Body of pancreas (tissue), 4 donors: Measurements from ENCODE around the gene TMEM250. TPM values are rescaled to one million over a fixed set of nuclear protein-coding genes. Genes with fewer than 3 reads are reported as not detected.

Source experiments
- ATAC-seq: fragments of 150-250 bp; one replicate; pipeline ENCODE4 v1.9.1; 2016
- DNase-seq, 4 donors: peaks; one replicate each; pipeline ENCODE4 v3.0.0-alpha.2; 2019
- H3K27ac ChIP-seq, 4 donors: fragments of 200-600 bp; sonication (generic); 1 replicate in 3 of 4; 2 replicates in 1 of 4; pipeline versions ENCODE4 v1.5.1 to v1.6.1; 2016 to 2019; ENCODE audit warnings: mild to moderate bottlenecking in 1 of 4, mixed read lengths in 1 of 4, moderate library complexity in 1 of 4
- H3K27me3 ChIP-seq, 2 donors: fragments of 200-600 bp; sonication (generic); one replicate each; pipeline ENCODE4 v1.6.0; 2016; ENCODE audit warnings: mild to moderate bottlenecking in 1 of 2
- H3K36me3 ChIP-seq, 2 donors: fragments of 200-600 bp; sonication (generic); replicated peaks in 1 of 2; 2 replicates each; pipeline ENCODE4 v1.5.1; 2016; ENCODE audit warnings: low read depth in 2 of 2; ENCODE audit not compliant: insufficient read depth in 1 of 2
- H3K4me1 ChIP-seq: fragments of 200-600 bp; sonication (generic); one replicate; pipeline ENCODE4 v1.6.0; 2016
- H3K4me3 ChIP-seq, 2 donors: fragments of 200-600 bp; sonication (generic); 1 replicate in 1 of 2; 2 replicates in 1 of 2; pipeline ENCODE4 v1.5.1; 2016 to 2019
- H3K9me3 ChIP-seq, 3 donors: fragments of 200-600 bp; sonication (generic); 1 replicate in 2 of 3; 2 replicates in 1 of 3; pipeline ENCODE4 v1.5.1; 2016
- POLR2A ChIP-seq, 3 donors: fragments of 450-650 bp; IDR thresholded peaks; one replicate each; pipeline ENCODE4 v1.6.1; 2016; ENCODE audit warnings: antibody characterized with exemption in 3 of 3, mild to moderate bottlenecking in 2 of 3
- WGBS, 2 donors: methylation state at CpG; one replicate each; pipeline ENCODE4 v1.1.5; 2017; 5-methylcytosine and 5-hydroxymethylcytosine counted together
- intact Hi-C: fragments of 100-400 bp; cut with DNase I; formaldehyde crosslinking; loops from one replicate; pipeline ENCODE4 v1.15.1; 2023
- total RNA-seq, 2 donors: library from RNA; depleted of rRNA; stranded (reverse); fragments of >200 nt; gene quantifications; one replicate each; pipeline ENCODE4 v1.1.0, GENCODE V29; 2016
- TF ChIP-seq, protein P1 (sequence below), 7 experiments: fragments of 450-650 bp in 4 of 7; fragments of 200-600 bp in 3 of 7; sonication (generic) in 3 of 7; IDR thresholded peaks; one replicate each; pipeline ENCODE4 v1.5.1; 2016 to 2019; ENCODE audit warnings: antibody characterized with exemption in 7 of 7

Gene TMEM250
- total RNA-seq, 2 donors from 2014 or later = 21.3 to 47.1 TPM

DNA sequence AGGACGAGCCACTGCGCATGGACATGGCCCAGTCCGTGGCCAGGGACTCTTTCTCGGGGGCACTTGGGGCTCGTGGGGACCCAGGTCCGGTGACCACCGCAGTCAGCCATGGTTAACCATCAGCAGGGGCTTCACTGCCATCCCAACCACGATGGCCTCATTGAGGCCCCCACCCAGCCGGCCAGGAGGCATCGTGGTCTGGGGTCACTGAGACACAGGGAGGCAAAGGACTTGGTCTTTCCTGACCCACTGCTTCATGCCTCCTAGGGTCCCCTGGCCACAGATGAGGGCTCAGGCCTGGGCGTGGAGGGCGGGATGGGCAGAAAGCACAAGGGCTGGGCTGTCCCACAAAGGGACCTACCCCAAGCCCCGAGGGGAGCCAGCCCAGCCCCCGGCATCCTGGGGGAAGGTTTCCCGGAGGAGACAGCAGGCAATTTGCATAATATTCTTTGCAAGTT, 30.2 kb downstream of the TMEM250 start:
- Histone ChIP-seq H3K4me3 (no peak overlapping the region), H3K4me1 (peaks cover 75% of the 10 kb centered on the region), H3K36me3 (no peaks in the 10 kb centered on the region), H3K27ac (no peak overlapping the region), H3K9me3 (no peaks in the 10 kb centered on the region), H3K27me3 (no peaks in the 10 kb centered on the region)
- intact Hi-C loops = no loop called here
- ATAC-seq = no peak
- DNase-seq = no peak
- WGBS, 2 donors = 78 to 80% methylated on average over 1 to 13 of the region's 15 CpGs
- TF ChIP-seq, protein P1, sequence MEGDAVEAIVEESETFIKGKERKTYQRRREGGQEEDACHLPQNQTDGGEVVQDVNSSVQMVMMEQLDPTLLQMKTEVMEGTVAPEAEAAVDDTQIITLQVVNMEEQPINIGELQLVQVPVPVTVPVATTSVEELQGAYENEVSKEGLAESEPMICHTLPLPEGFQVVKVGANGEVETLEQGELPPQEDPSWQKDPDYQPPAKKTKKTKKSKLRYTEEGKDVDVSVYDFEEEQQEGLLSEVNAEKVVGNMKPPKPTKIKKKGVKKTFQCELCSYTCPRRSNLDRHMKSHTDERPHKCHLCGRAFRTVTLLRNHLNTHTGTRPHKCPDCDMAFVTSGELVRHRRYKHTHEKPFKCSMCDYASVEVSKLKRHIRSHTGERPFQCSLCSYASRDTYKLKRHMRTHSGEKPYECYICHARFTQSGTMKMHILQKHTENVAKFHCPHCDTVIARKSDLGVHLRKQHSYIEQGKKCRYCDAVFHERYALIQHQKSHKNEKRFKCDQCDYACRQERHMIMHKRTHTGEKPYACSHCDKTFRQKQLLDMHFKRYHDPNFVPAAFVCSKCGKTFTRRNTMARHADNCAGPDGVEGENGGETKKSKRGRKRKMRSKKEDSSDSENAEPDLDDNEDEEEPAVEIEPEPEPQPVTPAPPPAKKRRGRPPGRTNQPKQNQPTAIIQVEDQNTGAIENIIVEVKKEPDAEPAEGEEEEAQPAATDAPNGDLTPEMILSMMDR (IDR thresholded peaks at IDR 0.05) = no peak
- no peak for TF ChIP-seq POLR2A (IDR thresholded peaks at IDR 0.05)

DNA sequence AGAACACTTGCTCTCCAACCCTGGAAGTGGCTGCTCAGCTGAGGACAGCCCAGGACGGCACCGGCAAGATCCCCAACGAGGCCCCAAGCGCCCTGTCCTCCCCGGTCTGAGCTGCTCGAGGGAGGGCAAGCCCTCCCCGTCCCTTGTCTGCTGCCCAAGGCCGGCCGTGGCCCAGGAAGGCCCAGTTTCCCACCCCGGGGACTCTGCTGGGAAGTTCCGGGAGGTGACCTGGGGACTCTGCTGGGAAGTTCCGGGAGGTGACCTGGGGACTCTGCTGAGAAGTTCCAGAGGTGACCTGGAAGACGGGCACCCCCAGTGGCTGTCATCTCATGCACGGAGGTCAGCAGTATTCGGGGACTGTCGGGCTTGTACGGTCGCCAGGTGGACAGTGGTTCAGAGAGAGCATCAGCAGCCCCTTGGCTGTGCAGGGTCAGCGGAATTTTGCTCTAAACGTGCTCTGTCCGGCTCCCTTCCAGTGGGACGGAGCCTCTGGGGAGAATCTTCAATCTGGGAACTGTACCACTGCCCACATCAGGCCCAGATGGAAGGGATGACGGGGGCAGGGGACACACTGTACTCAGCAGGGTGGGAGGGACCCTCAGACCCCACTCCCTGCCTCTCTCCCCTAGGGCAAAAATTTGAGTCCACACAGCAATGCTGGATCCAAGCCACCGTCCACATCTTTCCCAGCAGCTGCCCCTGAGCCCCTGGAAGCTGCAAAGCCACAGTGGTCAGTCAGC, 30.8 kb downstream of the TMEM250 start:
- no peaks in the 10 kb centered on the region for H3K9me3 ChIP-seq
- no peak overlapping the region for H3K4me3 ChIP-seq
- ATAC-seq = no peak
- no peaks in the 10 kb centered on the region for H3K27me3 ChIP-seq
- no peak for TF ChIP-seq POLR2A (IDR thresholded peaks at IDR 0.05)
- TF ChIP-seq, protein P1 (IDR thresholded peaks at IDR 0.05) = no peak
- intact Hi-C loops = no loop called here
- DNase-seq = peak in 1 of 4 donors; percentile 11
- H3K36me3 ChIP-seq = no peaks in the 10 kb centered on the region
- WGBS, 2 donors = 75% methylated on average over 23 of the region's 24 CpGs; no CpG with 5 or more reads in 1 of the 2 donors
- H3K27ac ChIP-seq = no peak overlapping the region
- H3K4me1 ChIP-seq = peaks cover 69% of the 10 kb centered on the region

DNA sequence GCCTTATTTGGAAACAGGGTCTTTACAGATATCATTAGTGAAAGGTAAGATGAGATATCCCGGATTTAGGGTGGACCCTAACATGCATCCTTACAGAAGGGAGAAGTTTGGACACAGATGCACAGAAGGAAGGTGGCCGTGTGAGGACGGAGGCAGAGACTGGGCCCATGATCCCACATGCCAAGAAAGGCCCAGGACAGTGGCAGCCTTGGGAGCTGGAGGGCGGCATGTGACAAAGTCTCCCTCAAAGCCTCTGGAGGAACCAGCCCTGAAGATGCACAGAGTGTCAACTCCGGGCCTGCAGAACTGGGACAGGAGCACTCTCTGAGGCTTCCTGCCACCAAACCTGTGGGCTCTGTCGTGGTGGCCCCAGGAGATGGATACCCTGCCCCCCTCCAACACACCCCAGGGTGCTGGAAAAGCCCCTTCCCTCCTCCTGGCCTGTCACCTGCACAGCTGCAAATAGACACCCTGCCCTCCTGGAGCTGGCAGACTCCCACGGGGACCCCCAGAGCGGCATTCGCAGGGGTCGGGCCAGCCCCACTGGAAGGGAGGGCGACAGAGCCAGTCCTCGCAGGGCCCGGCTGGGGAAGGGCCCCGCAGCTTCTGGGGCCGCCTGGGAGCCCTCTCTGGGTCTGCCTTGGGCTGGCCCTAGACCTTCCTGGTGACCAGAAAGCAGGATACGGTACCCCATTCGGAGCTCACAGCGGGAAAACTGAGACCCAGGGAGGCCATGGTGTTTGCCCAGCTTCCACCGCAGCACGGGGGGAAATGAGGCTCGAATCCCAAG, 31.5 kb downstream of the TMEM250 start:
- ATAC-seq (no peak), DNase-seq (no peak)
- Histone ChIP-seq H3K9me3 (no peaks in the 10 kb centered on the region), H3K4me3 (no peak overlapping the region), H3K4me1 (peaks cover 64% of the 10 kb centered on the region), H3K27me3 (no peaks in the 10 kb centered on the region), H3K27ac (no peak overlapping the region), H3K36me3 (no peaks in the 10 kb centered on the region)
- TF ChIP-seq POLR2A (IDR thresholded peaks at IDR 0.05) = no peak
- TF ChIP-seq, protein P1 (IDR thresholded peaks at IDR 0.05) = no peak
- intact Hi-C loops = no loop called here
- 90% methylated on average over 10 to 21 of the region's 21 CpGs for WGBS, 2 donors

DNA sequence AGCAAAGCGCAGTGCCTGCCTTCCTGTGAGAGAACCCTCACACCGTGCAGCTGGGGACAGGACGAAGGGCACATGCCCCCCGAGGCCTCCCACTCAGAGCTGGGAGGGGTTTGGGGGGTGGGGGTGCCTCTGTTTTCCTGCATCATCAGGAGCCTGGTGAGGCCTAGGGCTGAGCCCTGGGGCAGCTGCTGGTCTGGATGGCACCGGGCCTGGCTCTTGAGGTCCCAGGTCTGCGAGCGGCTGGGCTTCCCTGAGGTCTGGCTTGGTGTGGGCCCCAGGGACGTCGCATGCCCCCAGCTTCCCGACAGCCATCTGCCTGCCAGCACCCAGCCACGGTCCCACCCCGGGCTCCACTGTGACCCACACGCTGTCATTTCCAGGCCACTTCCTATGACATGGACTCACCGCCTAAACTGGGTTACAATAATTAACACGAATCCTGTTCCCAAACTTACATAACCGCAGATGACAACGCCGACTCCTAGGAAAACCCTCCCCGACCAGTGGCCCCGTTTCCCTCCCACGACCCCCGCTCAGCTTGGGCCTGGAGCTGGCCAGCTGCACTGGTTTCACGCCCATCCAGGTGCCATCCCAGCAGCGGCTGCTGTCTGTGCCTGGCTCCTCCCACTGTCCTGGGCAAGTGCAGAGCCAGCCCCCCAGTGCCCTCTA, 32.3 kb downstream of the TMEM250 start:
- TF ChIP-seq, protein P1 (IDR thresholded peaks at IDR 0.05) = no peak
- TF ChIP-seq POLR2A (IDR thresholded peaks at IDR 0.05) = no peak
- Histone ChIP-seq H3K36me3 (no peaks in the 10 kb centered on the region), H3K27me3 (no peaks in the 10 kb centered on the region), H3K4me1 (peaks cover 64% of the 10 kb centered on the region), H3K9me3 (no peaks in the 10 kb centered on the region), H3K4me3 (no peak overlapping the region), H3K27ac (peak overlapping the region; percentile 18 to 64 (median 49))
- 66 to 92% methylated on average over 8 to 24 of the region's 24 CpGs for WGBS, 2 donors
- ATAC-seq (peak; percentile 20), DNase-seq (peak in 2 of 4 donors; percentile 32 to 39)
- intact Hi-C loops = no loop called here
